Measurements from ENCODE around the gene FILIP1L. TPM values are rescaled to one million over a fixed set of nuclear protein-coding genes. Genes with fewer than 3 reads are reported as not detected.

Gene FILIP1L
- polyA plus RNA-seq, 1 donor: 42.3 TPM

DNA sequence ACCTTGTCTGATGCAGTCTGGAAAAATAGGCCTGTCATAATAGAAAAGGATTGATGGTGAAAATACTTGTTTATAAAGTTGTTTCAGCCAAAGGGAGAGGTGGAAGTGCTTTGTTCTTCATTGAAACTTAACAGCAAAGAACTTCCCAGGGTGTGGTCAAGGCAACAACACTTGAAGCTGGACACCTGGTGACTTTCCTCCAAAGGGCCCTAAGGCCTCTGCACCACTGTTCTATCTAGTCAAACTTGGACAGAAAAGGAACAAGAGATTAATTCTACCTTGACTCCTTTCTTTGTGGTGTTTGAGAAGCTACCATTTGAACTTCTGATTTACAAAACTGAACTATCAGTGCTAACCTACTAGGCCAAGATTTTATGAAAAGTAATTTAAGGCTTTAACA lies 194.6 kb downstream of the FILIP1L start:
- no peak for DNase-seq

DNA sequence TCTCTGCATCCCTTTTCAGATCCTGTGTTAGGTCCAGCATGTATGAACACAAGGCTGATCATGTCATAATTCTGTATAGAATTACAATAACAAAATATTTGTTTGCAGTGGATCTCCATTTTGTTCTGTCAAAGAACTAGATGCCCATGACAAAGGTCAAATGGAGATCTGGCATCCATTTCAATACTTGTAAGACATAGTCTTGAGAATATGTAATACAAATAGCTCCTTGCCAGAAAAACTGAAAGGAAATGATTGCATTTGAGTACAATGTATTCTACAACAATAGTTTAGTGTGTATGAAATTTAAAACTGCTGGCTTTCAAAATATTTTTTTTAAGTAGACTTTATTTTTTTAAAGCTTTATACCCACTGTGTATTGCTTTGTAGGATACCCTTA lies 195.6 kb downstream of the FILIP1L start:
- DNase-seq: no peak

DNA sequence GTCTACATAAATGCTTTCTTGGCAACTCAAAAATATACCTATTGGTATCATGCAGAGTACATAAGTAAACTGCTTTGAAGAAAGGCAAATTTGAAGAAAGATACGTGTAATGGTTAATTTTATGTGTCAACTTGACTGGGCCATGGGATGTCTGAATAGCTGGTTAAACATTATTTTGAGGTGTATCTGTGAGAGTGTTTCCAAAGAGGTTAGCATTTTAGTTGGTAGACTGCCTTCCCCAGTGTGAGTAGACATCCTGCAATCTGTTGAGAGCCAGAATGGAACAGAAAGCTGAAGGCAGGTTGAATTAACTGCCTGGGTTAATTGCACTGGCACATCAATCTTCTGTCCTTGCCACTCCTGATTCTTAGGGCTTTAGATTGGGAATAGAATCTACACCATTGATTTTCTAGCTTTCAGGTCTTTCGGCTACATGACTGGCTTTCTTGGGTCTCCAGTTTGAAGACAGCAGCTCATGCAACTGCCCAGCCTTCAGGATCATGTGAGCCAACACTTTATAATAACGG lies 198.3 kb downstream of the FILIP1L start:
- no peak for DNase-seq

DNA sequence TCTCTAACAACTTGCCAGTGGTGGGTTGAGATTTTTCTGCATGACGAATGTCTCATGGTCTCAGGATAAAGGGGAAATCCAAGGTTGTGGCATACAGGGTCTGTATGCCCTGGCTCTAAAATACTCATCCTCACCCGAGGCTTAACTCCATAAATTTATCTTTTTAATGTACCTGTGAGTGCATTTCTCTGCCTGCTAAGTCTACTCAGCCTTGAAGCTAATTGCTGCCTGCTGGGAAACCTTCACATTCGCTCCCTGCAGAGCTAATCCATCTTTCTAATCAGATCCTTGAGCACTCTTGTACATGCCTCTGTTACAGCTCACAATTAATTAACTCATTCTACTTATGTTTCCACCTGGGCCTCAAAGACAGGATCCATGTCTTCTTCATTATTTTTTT lies 202.9 kb downstream of the FILIP1L start:
- DNase-seq: no peak

DNA sequence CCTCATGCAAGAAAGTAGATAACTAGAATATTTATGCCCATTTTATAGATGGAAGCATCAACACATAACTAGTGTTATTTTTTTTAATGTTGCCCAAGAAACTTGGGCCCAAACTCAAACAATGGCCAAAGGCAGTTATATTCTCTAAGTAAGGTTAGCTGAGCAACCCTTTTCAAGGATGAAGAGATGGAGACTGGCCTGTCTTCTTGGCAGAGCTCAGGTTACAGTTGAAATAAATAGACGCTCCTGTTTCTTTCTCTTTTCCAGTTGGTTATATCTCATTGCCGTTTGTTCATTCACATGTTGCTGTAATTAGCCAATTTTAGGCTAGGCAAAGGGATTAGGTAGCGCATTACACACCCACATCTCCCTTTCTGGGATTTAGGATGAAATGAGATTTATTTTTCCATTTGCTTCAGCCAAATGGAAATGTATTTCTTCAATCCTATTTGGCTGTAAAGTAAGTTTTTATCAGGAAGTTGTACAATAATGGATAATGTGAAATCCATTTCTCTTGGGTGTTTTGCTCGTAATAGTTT lies 203.5 kb downstream of the FILIP1L start:
- peak; percentile 57 for DNase-seq

DNA sequence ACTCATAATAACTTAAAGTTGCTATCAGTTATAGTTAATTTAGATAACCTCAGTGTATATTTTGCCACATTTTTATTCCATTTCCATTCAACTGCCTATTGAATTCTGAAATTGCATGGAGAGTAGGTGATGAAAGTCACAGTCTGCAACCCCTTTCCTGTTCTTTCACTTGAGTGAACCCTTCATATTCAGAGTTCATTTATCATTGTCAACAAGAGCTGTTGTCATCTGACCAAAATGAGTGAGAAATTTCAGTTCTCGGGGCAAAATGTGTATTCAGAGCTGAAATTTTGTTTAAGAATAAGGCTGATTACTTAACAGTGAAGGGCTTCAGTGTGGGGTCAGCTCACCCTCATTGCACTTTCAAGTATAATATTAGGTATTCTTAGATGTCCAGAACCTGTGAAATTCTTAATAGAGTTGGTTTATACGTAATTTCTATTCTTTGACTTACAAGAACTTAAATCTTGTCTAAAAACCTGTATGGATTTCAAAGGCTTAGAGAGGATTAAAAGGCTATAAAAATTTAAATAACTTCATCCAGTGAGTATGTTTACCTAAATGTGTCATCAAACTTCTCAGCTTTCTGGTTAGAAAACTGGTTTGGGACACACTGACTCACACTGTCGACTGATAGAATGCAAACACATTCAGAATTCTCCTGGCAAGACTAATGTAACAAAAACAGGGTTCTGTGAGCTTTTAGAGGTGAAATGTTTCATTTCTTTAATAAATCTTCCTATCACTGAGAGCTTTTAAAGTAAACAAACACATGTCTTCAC lies 204.4 kb downstream of the FILIP1L start:
- DNase-seq: no peak

DNA sequence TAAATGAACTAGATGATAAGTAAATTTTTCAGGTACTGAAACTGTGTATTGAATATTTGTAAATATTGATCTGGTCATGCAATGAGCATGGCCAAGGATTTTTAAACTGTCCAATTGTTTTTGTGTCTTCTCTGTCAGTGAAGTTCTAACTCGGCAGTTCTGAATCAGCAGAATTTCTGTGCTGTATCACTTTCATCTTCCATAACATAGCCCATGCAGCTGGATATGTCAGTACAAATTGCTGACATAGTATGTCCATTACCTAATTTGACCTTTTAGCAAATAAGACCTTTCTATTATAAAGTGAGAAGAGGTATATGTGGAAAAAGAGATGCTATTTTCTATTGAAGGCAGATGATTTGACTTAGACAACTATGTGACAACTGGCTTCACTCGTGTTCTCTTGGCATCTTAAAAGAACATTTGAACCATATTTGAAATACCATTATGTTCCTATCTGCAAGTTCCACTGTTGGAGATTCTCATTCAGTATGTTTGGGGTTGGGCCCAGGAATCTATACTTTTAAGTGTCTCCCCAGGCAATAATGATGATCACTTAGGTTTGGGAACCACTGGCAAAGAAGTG lies 206.2 kb downstream of the FILIP1L start:
- DNase-seq: no peak

DNA sequence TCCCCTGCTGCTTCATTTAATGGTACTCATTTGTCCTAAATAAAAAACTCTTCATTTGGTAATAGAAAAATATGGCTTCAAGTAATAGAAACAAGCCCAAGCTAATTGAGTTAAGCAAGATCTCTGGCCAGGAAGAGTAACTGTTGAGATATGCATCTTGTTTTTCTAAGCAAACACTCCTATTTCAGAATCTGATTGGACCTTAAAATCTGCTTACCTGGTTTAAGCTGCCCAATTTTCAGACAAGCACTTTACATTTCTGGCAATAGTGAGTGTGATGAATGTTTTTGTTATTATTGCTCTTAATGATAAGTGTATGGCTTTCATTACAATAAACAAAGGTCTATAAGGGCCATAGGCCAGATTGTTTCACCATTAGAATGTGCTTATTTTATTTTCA lies 210.4 kb downstream of the FILIP1L start:
- DNase-seq: no peak

DNA sequence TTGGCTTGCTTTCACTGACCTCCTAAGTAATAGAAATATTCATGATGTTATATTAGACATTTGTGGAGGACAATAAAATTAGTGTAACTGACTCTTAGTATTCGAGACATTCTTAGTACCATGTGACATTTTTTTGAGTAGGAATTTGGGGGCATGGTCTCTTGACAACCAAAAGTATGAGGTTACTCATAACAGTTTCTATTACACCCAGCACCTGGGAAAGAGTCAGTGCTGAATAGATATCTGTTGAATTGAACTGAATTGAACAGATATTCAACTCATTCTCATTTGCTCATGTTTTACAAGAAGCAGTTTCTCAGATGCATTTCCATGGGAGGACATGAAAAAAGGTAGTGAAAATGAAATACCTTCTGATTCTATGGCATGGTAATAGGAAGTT lies 212.2 kb downstream of the FILIP1L start:
- no peak for DNase-seq

DNA sequence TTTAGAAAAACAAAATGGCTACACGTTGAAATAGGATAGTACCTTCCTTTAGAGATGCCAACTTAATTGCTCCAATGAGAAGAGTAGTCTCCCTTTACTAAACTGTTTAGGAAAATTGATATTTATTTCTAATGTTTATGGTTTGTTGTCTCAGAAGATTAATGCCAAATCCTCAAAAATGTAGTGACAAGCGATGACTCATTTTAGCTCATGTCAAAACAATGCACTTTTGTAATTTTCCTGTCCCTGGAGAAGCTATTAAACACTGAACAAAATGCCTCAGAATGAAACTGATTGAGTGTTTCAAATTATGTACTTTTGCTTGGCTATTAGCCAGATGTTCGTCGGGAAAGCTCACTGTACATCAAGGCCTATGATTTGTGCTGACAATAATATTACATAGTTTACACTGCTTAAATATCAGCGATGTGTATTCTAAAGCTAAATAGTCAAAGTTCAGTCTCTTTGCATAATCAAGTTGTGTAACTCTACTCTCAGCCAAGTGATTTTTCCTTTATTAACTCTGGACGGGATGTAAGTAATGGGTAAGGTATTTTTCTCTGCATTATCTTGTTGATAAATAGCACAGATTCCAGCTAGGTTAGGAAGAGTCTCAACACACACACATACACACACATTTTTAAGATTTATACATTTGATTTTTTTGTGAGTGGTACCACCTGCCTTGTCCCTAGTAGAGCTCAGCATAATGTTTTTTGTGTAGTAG lies 212.9 kb downstream of the FILIP1L start:
- DNase-seq: no peak

DNA sequence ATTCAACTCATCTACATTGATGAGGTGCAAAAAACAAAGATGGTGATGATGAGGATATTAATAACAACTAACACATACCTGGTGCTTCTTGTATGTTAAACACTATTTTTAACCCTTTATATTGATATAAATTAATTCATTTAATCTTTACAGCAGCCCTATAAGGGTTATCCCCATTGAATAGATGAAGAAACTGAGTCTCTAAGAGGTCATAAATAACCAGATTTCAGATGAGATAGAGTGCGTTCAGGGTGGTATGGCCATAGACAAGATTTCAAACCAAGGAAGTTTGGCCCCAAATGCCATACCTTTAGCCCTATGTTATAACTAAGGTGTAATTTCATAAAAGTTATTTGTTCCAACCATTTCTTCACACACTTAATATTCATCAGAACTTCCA lies 214.1 kb downstream of the FILIP1L start:
- no peak for DNase-seq

DNA sequence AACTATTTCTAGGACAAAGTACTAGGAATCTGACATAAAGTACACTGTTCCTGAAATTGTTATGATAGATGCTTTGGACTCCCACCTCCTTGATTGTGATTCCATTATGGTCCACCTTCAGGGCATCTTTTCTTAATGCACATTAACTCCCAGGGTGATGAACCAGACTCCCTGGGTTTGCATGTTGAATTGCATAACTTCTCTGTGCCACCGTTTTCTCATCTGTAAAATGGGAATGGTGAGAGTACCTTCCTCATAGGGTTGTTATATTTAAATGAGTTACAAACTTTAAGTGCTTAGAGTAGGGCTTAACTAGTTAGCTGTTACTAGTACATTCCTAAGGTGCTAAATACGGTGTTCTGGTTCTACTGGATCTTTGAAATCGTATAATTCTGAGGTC lies 214.7 kb downstream of the FILIP1L start:
- no peak for DNase-seq

DNA sequence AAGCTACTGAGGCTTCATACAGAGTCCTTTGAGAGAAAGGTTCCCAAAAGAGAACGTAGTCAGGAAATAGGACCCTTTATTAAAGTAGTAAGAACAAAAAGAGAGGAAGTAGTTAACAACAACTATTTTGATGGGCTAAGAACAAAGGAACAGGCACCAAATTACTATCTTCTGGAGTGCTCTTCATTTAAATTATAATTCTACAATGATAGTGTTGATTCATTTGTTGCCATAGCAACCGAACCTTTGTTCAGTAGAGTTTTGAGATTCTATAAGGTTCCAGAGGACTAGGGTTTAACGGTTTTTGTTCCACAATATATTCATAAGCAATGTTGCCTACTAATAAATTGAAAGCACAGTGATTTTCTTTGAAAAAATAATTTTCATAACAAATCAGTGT lies 217.8 kb downstream of the FILIP1L start:
- no peak for DNase-seq

DNA sequence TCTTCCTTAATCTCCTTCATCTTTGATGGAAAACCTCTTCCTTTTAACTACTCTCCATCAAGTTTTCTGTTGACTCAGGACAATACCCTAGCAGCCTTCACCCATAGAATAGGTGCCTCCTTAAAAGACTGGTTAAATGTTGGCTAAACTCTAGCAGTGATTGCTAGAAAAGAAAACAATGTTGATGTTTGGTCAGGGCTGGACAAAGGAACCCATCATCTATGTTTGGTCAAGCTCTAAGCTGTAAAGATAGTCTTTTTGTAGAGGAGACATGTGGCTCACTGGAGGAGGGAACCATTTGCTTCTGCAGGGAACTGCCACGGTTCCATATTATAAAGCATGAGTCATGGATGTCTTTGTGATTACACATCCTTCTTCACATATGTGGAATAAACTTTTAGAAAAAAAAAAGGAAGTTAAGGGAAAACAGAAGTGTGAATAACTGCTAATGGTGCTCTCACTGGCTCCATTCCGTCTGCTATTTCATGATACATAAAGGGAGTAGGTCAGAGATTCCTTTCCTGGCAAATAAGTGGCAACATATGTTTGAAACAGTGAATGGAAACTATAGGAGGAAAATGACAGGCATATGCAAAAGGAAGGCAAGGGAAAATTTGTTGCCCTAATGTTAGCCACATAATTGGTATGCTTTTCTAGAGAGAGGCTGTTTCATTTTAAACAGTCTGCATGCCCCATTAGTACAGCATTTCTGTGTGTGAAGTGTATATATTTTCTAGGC lies 218.4 kb downstream of the FILIP1L start:
- no peak for DNase-seq

DNA sequence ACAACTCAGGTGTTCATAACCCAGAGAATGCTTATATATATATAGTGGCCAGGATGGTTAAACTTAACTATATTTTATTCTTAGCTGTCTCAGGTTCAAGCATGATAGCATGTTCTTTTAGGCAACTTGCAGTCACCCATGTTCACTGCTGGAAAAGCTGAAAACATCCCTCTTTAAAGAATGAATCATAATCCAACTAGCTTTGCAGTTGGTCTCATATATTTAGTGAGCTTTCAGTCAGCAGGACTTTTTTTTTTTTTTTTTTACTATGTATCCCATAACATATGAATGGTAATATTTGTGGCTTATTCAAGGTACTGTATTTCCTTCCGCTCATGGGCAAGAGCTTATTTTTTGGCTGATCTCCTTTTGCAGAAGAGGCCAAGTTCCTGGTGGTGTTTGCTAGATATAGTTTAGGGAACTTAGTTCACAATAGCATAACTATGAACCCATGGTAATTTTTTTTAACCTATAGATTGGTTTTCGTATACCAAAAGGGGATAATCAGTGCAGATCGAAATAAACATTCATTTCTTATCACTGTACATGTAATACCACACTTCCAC lies 219.1 kb downstream of the FILIP1L start:
- no peak for DNase-seq

DNA sequence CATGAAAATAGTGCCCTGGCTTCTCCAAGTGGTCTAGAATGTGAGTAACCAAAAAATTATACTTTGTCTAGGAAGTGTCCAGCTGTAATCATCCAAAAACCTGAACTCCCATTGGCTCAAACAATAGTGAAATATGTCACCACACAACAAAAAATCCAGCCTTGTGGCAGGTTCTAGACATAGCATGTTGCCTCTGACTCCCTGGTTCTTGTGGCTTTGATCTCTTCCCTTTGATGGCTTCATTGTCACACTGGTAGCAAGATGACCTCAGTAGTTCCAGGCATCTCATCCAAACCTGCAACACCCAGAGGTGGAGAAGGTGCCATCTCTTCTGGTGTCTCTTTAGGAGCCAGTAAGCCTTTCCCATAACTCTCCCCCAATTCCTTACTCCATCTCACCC lies 222.0 kb downstream of the FILIP1L start:
- no peak for DNase-seq

DNA sequence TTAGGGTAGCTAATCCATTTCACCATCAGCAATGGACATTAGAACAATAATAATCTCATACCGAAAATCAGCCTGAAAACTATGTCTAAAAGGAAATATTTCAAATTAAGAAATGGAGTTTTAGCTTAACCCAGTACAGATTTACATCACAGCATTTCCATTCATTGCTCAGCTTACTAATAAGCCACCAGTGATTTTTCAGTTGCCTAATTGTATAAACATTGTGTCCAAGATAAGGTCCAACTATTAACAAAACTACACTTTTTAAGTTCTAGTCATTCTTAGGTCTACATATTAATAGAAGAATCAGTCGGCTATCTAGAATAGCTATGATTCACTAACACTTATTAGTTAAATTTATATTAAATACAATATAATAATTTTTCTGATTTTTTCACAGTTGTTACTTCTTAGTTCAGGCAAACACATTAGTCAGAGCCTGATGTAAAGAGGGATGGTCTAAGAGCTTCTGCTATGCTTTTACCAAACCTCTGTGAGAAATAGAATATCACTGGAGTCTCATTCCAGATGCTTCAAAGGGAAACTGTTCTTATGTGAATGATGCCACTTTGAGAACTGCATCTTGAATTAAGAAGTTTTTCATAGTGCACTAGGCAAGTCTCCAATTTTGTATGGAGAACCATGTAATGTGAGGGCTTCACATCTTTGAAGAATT lies 222.6 kb downstream of the FILIP1L start:
- DNase-seq: no peak

DNA sequence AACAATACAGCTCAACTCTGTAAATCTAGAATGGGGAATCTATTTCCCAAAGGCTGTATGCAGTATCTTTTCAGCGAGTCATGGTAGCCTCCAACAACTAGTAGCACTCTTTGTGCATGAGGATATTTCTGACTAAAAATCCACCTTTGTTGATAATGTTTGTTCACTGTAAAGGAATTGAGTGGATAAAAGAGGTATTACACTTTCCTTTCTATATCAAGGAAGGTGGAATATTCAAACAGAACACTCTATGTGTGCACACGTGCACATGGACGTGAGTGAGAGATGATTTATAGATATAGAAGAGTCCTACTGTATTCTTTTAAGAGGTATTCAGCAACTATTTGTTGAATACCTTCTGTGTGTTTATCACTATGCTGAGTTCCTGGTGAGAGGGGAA lies 228.4 kb downstream of the FILIP1L start:
- DNase-seq: no peak

DNA sequence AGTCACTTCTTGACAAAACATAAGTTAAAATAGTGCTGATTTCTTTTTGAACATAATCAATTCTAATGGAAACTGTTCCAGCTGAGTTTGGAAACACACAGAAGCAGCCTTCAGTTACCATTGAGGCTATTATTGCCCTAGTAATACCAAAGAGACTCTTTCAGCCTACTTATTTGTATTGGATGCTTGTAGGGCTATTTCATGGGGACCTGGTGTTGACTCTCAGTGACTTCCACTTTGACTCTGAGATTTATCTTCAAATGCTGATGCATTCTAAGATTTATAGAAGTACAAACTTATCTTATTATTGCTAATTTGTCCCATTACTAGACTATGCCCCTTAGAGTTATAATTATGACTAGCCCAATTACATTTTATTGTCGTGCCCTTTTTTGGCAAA lies 229.2 kb downstream of the FILIP1L start:
- DNase-seq: no peak

DNA sequence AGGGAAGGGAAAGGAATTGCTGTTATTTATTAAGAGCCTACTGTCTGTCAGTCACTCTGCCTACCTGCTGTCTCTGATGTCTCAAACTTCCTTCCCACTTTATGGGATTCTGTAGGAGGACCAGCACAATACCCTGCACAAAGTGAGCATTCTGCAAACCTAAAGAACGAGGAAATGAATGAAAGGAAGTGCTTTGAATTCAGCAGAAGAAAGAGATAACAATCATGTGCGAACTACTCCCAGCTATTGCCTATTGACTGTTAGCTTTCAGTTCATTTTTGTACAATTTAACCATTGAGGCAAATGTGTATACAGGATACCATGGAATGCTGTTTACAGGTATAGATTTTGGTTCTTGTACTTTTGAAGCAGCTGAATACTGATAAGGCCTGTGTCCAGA lies 229.8 kb downstream of the FILIP1L start:
- no peak for DNase-seq

DNA sequence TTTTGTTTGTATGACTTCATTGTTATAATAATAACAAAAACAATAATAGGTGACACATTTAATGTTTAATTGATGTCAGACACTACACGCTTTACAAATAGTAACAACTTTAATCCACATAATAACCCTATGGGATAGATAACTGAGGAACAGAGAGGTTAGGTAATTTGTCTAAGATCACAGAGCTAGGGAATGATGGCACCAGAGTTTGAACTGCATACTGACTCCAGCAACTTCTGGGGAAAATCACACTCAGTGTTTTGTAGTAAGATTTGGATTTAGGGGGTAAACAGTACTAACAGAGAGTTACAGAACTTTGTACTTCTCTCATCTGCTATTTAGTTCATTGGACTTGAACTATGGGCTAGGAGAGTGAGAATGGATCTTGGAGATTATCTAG lies 230.6 kb downstream of the FILIP1L start:
- DNase-seq: no peak

DNA sequence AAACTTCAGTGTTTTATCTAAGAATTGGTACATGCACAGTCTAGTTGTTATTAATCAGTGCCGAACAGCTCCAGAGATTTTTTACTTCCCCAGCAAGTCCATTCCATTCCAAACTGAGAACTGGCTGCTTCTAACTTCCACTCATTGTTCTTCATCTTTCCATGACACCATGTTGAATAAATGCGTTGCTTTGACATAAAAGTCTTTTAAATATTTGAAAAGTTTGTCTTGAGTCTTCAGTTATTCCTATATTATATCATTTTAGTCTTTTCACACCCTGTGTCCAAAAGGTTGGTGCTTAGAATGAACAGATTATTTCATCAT lies 231.2 kb downstream of the FILIP1L start:
- no peak for DNase-seq
